PC-9 (cell line): ENCODE data around the gene HACD2.

Experiments used
- CTCF ChIP-seq: fragments of 200-600 bp; sonication (generic); conservative IDR thresholded peaks from 2 replicates; pipeline ENCODE4 v1.6.1; 2017; ENCODE audit warnings: mixed run types, antibody characterized with exemption, mild to moderate bottlenecking, moderate library complexity
- EZH2 ChIP-seq: fragments of 200-600 bp; sonication (generic); IDR thresholded peaks from 2 replicates; pipeline ENCODE4 v1.8.0; 2017; ENCODE audit warnings: antibody characterized with exemption, low read depth

GRCh38 chr3:123486460-123486859 is 98.4 kb downstream of the HACD2 start:
- no peak for TF ChIP-seq CTCF
- no peak for TF ChIP-seq EZH2
